Fibroblast of skin of right quadriceps (primary cell): Measurements from ENCODE around the gene UBE2QL1.

Experiments
- DNase-seq: peaks from one replicate; pipeline ENCODE4 v3.0.0-alpha.2; 2013

The UBE2QL1 gene

GRCh38 chr5:6455571-6456200 is 7.0 kb downstream of the UBE2QL1 start:
- no peak for DNase-seq

GRCh38 chr5:6456766-6457370 is 8.2 kb downstream of the UBE2QL1 start:
- DNase-seq, result no peak

- DNase-seq, result no peak
Observed at GRCh38 chr5:6457592-6457991, 8.9 kb downstream of the UBE2QL1 start.

GRCh38 chr5:6458833-6459232 is 10.2 kb downstream of the UBE2QL1 start:
- DNase-seq, result no peak

GRCh38 chr5:6459896-6460295 is 11.2 kb downstream of the UBE2QL1 start:
- DNase-seq, result no peak

GRCh38 chr5:6461006-6461405 is 12.3 kb downstream of the UBE2QL1 start:
- DNase-seq, result no peak

- no peak for DNase-seq
Observed at GRCh38 chr5:6461793-6462650, 13.4 kb downstream of the UBE2QL1 start.

- DNase-seq, result no peak
Observed at GRCh38 chr5:6462671-6463070, 14.0 kb downstream of the UBE2QL1 start.

GRCh38 chr5:6464441-6464840 is 15.8 kb downstream of the UBE2QL1 start:
- DNase-seq, result no peak

GRCh38 chr5:6465831-6466790 is 17.5 kb downstream of the UBE2QL1 start:
- no peak for DNase-seq

- DNase-seq, result no peak
Observed at GRCh38 chr5:6466975-6467567, 18.4 kb downstream of the UBE2QL1 start.

GRCh38 chr5:6467591-6467990 is 18.9 kb downstream of the UBE2QL1 start:
- DNase-seq, result no peak

- no peak for DNase-seq
Observed at GRCh38 chr5:6468104-6468503, 19.4 kb downstream of the UBE2QL1 start.

- no peak for DNase-seq
Observed at GRCh38 chr5:6468870-6469269, 20.2 kb downstream of the UBE2QL1 start.

GRCh38 chr5:6469836-6470235 is 21.2 kb downstream of the UBE2QL1 start:
- no peak for DNase-seq

GRCh38 chr5:6470672-6471071 is 22.0 kb downstream of the UBE2QL1 start:
- DNase-seq, result no peak

- DNase-seq, result no peak
Observed at GRCh38 chr5:6471252-6471651, 22.6 kb downstream of the UBE2QL1 start.

- DNase-seq, result no peak
Observed at GRCh38 chr5:6472792-6473191, 24.1 kb downstream of the UBE2QL1 start.

- DNase-seq, result no peak
Observed at GRCh38 chr5:6473284-6473683, 24.6 kb downstream of the UBE2QL1 start.

GRCh38 chr5:6475626-6476312 is 27.1 kb downstream of the UBE2QL1 start:
- DNase-seq, result no peak

GRCh38 chr5:6476313-6476661 is 27.6 kb downstream of the UBE2QL1 start:
- DNase-seq, result no peak

GRCh38 chr5:6478793-6479192 is 30.1 kb downstream of the UBE2QL1 start:
- no peak for DNase-seq
